Neuronal stem cell (in vitro differentiated cells): ENCODE data around the gene GATD1.

Experiments used
- DNase-seq: peaks from one replicate; pipeline ENCODE4 v3.0.0-alpha.2; 2013; ENCODE audit warnings: low spot score
- H2AFZ ChIP-seq: one replicate; pipeline ENCODE4 v1.6.1; 2013; ENCODE audit warnings: mild to moderate bottlenecking, low read length, inconsistent platforms
- H2AK5ac ChIP-seq: 2 replicates; pipeline ENCODE4 v1.6.1; 2013; ENCODE audit warnings: low read depth, mild to moderate bottlenecking, inconsistent platforms, low read length, moderate library complexity, mixed read lengths
- H2BK120ac ChIP-seq: 2 replicates; pipeline ENCODE4 v1.6.1; 2013; ENCODE audit warnings: low read depth, mild to moderate bottlenecking, inconsistent platforms, low read length, moderate library complexity, mixed read lengths
- H2BK12ac ChIP-seq: one replicate; pipeline ENCODE4 v1.6.1; 2013; ENCODE audit warnings: low read length, inconsistent platforms
- H2BK15ac ChIP-seq: 2 replicates; pipeline ENCODE4 v1.6.1; 2013; ENCODE audit warnings: mild to moderate bottlenecking, low read length, inconsistent platforms, mixed read lengths
- H2BK5ac ChIP-seq: one replicate; pipeline ENCODE4 v1.6.1; 2013; ENCODE audit warnings: inconsistent platforms, mild to moderate bottlenecking, low read length, moderate library complexity
- H3K14ac ChIP-seq: one replicate; pipeline ENCODE4 v1.6.1; 2013; ENCODE audit warnings: low read length, inconsistent platforms
- H3K18ac ChIP-seq: 2 replicates; pipeline ENCODE4 v1.6.1; 2013; ENCODE audit warnings: low read length, inconsistent platforms
- H3K23ac ChIP-seq: 2 replicates; pipeline ENCODE4 v1.6.1; 2013; ENCODE audit warnings: low read depth, mild to moderate bottlenecking, mixed read lengths, low read length, inconsistent platforms; ENCODE audit not compliant: poor library complexity
- H3K27ac ChIP-seq: replicated peaks from 3 replicates; pipeline ENCODE4 v1.5.1; 2013; ENCODE audit warnings: low read length, inconsistent platforms
- H3K27me3 ChIP-seq, 3 experiments: 2 replicates each; pipeline ENCODE4 v1.6.1; 2013; ENCODE audit warnings: low read length in 3 of 3, mild to moderate bottlenecking in 2 of 3, inconsistent platforms in 1 of 3, low read depth in 1 of 3, mixed read lengths in 1 of 3, moderate library complexity in 1 of 3; ENCODE audit not compliant: control insufficient read depth in 3 of 3, insufficient read depth in 3 of 3
- H3K36me3 ChIP-seq, 2 donors: replicated peaks in 1 of 2; 2 replicates each; pipeline ENCODE4 v1.6.1; 2013; ENCODE audit warnings: low read length in 2 of 2; ENCODE audit not compliant: control insufficient read depth in 2 of 2, insufficient read depth in 2 of 2
- H3K4ac ChIP-seq: 2 replicates; pipeline ENCODE4 v1.6.1; 2013; ENCODE audit warnings: inconsistent platforms, mild to moderate bottlenecking, low read length, moderate library complexity
- H3K4me1 ChIP-seq, 2 donors: 1 replicate in 1 of 2; 2 replicates in 1 of 2; pipeline ENCODE4 v1.6.1; 2013; ENCODE audit warnings: low read length in 2 of 2, low read depth in 1 of 2; ENCODE audit not compliant: control insufficient read depth in 2 of 2, insufficient read depth in 1 of 2
- H3K4me2 ChIP-seq: one replicate; pipeline ENCODE4 v1.6.1; 2013; ENCODE audit warnings: mild to moderate bottlenecking, low read length, inconsistent platforms; ENCODE audit not compliant: insufficient read depth, poor library complexity, severe bottlenecking
- H3K4me3 ChIP-seq, 2 donors: 2 replicates each; pipeline ENCODE4 v1.5.1; 2013; ENCODE audit warnings: low read length in 2 of 2, mild to moderate bottlenecking in 2 of 2, inconsistent platforms in 1 of 2, moderate library complexity in 1 of 2
- H3K79me1 ChIP-seq: one replicate; pipeline ENCODE4 v1.6.1; 2013; ENCODE audit warnings: low read depth, mild to moderate bottlenecking, inconsistent platforms, low read length, moderate library complexity
- H3K9ac ChIP-seq: one replicate; pipeline ENCODE4 v1.6.1; 2013; ENCODE audit warnings: mild to moderate bottlenecking, low read depth, low read length, inconsistent platforms; ENCODE audit not compliant: poor library complexity
- H3K9me3 ChIP-seq, 2 donors: replicated peaks in 1 of 2; 2 replicates each; pipeline versions ENCODE3 to v1.6.1; 2013; ENCODE audit warnings: low read length in 2 of 2, mild to moderate bottlenecking in 2 of 2, inconsistent platforms in 1 of 2, low read depth in 1 of 2, mixed read lengths in 1 of 2, moderate library complexity in 1 of 2; ENCODE audit not compliant: control insufficient read depth in 2 of 2, insufficient read depth in 1 of 2
- H4K8ac ChIP-seq: one replicate; pipeline ENCODE4 v1.6.1; 2013; ENCODE audit warnings: low read depth, mild to moderate bottlenecking, inconsistent platforms, low read length, moderate library complexity
- H4K91ac ChIP-seq: one replicate; pipeline ENCODE4 v1.6.1; 2013; ENCODE audit warnings: low read length, low read depth, mild to moderate bottlenecking, inconsistent platforms; ENCODE audit not compliant: poor library complexity
- WGBS, 2 donors: extraction: QIAGEN DNeasy Blood & Tissue Kit; methylation state at CpG; one replicate each; pipeline ENCODE4 v1.1.7; 2013; ENCODE audit warnings: missing lambda C conversion rate in 2 of 2, mixed read lengths in 1 of 2; ENCODE audit not compliant: insufficient read length in 2 of 2, insufficient replicate concordance in 1 of 2; ENCODE audit errors: extremely low coverage in 2 of 2; 5-methylcytosine and 5-hydroxymethylcytosine counted together

The GATD1 gene

GRCh38 chr11:823441-824291 is 46.4 kb upstream of the GATD1 start:
- no CpG with 5 or more reads among the region's 53 CpGs for WGBS, 2 donors
- no peak overlapping the region for H3K27ac ChIP-seq
- H3K79me1 ChIP-seq = peaks cover 6% of the 10 kb centered on the region
- no peak overlapping the region for H2BK120ac ChIP-seq
- H3K4me1 ChIP-seq = peaks cover 25 to 26% of the 10 kb centered on the region in 2 donors
- DNase-seq = no peak
- H3K4me2 ChIP-seq = no peak overlapping the region
- H2BK12ac ChIP-seq = no peak overlapping the region
- peak overlapping the region; percentile 21 for H3K14ac ChIP-seq
- no peak overlapping the region for H4K8ac ChIP-seq
- H2BK15ac ChIP-seq = no peak overlapping the region
- no peak overlapping the region for H3K9ac ChIP-seq
- H3K18ac ChIP-seq = no peak overlapping the region
- no peak overlapping the region for H2BK5ac ChIP-seq
- H2AK5ac ChIP-seq = no peak overlapping the region
- no peak overlapping the region for H4K91ac ChIP-seq
- peaks cover 0 to 23% (median 0%) of the 10 kb centered on the region in 3 experiments for H3K27me3 ChIP-seq
- no peak overlapping the region for H2AFZ ChIP-seq
- peaks cover 0 to 37% of the 10 kb centered on the region in 2 donors for H3K36me3 ChIP-seq
- H3K4me3 ChIP-seq = no peak overlapping the region
- H3K4ac ChIP-seq = no peak overlapping the region
- H3K9me3 ChIP-seq = no peaks in the 10 kb centered on the region
- H3K23ac ChIP-seq = peak overlapping the region; percentile 73

- no CpG with 5 or more reads among the region's 22 CpGs for WGBS, 2 donors
- no peak overlapping the region for H2BK120ac ChIP-seq
- H3K14ac ChIP-seq = no peak overlapping the region
- no peak overlapping the region for H3K4me2 ChIP-seq
- H2BK15ac ChIP-seq = no peak overlapping the region
- no peak overlapping the region for H3K27ac ChIP-seq
- H2BK5ac ChIP-seq = no peak overlapping the region
- peak overlapping the region in 1 of 2 donors; percentile 46 for H3K4me3 ChIP-seq
- no peak overlapping the region for H4K8ac ChIP-seq
- H3K9me3 ChIP-seq = no peaks in the 10 kb centered on the region
- H3K18ac ChIP-seq = no peak overlapping the region
- H3K23ac ChIP-seq = no peak overlapping the region
- peaks cover 6% of the 10 kb centered on the region for H3K79me1 ChIP-seq
- DNase-seq = no peak
- peak overlapping the region; percentile 43 for H2AK5ac ChIP-seq
- no peak overlapping the region for H2AFZ ChIP-seq
- H4K91ac ChIP-seq = no peak overlapping the region
- peaks cover 0 to 37% of the 10 kb centered on the region in 2 donors for H3K36me3 ChIP-seq
- no peak overlapping the region for H3K4ac ChIP-seq
- no peak overlapping the region for H3K9ac ChIP-seq
- peaks cover 0 to 10% (median 0%) of the 10 kb centered on the region in 3 experiments for H3K27me3 ChIP-seq
- H2BK12ac ChIP-seq = no peak overlapping the region
- peaks cover 12 to 17% of the 10 kb centered on the region in 2 donors for H3K4me1 ChIP-seq
Measured at GRCh38 chr11:821512-822371, 44.5 kb upstream of the GATD1 start.

- peak overlapping the region; percentile 72 for H3K18ac ChIP-seq
- peaks cover 0 to 2% of the 10 kb centered on the region in 2 donors for H3K9me3 ChIP-seq
- peaks cover 0 to 5% (median 0%) of the 10 kb centered on the region in 3 experiments for H3K27me3 ChIP-seq
- peaks cover 6% of the 10 kb centered on the region for H3K79me1 ChIP-seq
- H3K4ac ChIP-seq = no peak overlapping the region
- peak overlapping the region; percentile 83 for H3K4me2 ChIP-seq
- H3K4me1 ChIP-seq = peaks cover 12 to 15% of the 10 kb centered on the region in 2 donors
- whole genome bisulfite sequencing, 2 donors = no CpG with 5 or more reads among the region's 11 CpGs
- H3K27ac ChIP-seq = no peak overlapping the region
- H2BK12ac ChIP-seq = no peak overlapping the region
- peak overlapping the region; percentile 86 for H3K9ac ChIP-seq
- H3K14ac ChIP-seq = no peak overlapping the region
- H2BK15ac ChIP-seq = peak overlapping the region; percentile 91
- H2AFZ ChIP-seq = no peak overlapping the region
- no peak overlapping the region for H2BK5ac ChIP-seq
- H2AK5ac ChIP-seq = peak overlapping the region; percentile 94
- H3K36me3 ChIP-seq = peaks cover 0 to 37% of the 10 kb centered on the region in 2 donors
- no peak overlapping the region for H4K8ac ChIP-seq
- DNase-seq = no peak
- no peak overlapping the region for H2BK120ac ChIP-seq
- H4K91ac ChIP-seq = no peak overlapping the region
- H3K4me3 ChIP-seq = peak overlapping the region in 1 of 2 donors; percentile 92
- peak overlapping the region; percentile 98 for H3K23ac ChIP-seq
Measured at GRCh38 chr11:820655-821511, 43.6 kb upstream of the GATD1 start.
